Cardiac fibroblast (primary cell): Measurements from ENCODE around the gene CATSPERD.

Source experiments
- DNase-seq, 2 donors: peaks; one replicate each; pipeline versions ENCODE4 v3.0.0 to v3.0.0-alpha.2; 2010; ENCODE audit warnings: low read depth in 2 of 2
- H3K4me3 ChIP-seq, 2 donors: replicated peaks in 1 of 2; 1 replicate in 1 of 2; 2 replicates in 1 of 2; pipeline ENCODE4 v1.5.1; 2011; ENCODE audit warnings: low read depth in 2 of 2, low read length in 2 of 2, mild to moderate bottlenecking in 2 of 2, moderate library complexity in 1 of 2
- TF ChIP-seq, protein P1 (sequence below): IDR thresholded peaks from one replicate; pipeline ENCODE4 v1.5.1; 2011; ENCODE audit warnings: low read depth, mild to moderate bottlenecking, low read length, inconsistent platforms

Gene CATSPERD

DNA sequence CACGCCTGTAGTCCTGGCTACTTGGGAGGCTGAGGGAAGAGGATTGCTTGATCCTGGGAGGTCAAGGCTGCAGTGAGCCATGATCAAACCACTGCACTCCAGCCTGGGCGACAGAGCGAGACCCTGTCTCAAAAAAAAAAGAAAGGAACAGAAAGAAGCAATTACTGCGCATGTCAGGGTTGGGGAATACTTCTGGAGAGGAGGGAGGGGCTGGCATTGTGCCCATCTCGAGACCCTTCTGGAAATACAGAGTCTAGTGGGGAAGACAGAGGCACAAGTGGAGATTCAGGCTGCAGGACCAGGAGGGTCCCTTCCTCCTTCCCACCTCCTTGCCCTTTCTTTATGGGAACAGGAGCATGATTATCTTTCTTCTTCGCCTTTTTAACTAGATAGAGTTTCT, 33.3 kb downstream of the CATSPERD start:
- H3K4me3 ChIP-seq, result no peak overlapping the region
- DNase-seq, result no peak
- TF ChIP-seq, protein P1, sequence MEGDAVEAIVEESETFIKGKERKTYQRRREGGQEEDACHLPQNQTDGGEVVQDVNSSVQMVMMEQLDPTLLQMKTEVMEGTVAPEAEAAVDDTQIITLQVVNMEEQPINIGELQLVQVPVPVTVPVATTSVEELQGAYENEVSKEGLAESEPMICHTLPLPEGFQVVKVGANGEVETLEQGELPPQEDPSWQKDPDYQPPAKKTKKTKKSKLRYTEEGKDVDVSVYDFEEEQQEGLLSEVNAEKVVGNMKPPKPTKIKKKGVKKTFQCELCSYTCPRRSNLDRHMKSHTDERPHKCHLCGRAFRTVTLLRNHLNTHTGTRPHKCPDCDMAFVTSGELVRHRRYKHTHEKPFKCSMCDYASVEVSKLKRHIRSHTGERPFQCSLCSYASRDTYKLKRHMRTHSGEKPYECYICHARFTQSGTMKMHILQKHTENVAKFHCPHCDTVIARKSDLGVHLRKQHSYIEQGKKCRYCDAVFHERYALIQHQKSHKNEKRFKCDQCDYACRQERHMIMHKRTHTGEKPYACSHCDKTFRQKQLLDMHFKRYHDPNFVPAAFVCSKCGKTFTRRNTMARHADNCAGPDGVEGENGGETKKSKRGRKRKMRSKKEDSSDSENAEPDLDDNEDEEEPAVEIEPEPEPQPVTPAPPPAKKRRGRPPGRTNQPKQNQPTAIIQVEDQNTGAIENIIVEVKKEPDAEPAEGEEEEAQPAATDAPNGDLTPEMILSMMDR, result no peak

DNA sequence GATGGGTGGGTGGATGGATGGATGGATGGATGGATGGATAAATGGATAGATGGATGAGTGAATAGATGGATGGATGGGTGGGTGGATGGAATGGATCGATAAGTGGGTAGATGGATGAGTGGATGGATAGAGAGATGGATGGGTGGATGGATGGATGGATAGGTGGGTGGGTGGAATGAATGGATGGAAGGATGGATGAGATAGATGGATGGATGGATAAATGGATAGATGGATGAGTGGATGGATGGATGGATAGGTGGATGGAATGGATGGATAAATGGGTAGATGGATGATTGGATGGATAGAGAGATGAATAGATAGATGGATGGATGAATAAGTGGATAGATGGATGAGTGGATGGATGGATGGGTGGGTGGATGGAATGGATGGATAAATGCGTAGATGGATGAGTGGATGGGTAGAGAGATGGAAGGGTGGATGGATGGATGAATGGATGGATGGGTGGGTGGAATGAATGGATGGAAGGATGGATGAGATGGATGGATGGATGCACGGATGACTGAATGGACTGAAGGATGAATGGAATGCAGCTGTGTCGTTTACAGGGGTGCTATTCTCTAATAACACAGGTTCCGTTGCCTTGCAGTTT, 42.3 kb downstream of the CATSPERD start:
- no peak for DNase-seq
- TF ChIP-seq, protein P1, result no peak
- no peak overlapping the region for H3K4me3 ChIP-seq

DNA sequence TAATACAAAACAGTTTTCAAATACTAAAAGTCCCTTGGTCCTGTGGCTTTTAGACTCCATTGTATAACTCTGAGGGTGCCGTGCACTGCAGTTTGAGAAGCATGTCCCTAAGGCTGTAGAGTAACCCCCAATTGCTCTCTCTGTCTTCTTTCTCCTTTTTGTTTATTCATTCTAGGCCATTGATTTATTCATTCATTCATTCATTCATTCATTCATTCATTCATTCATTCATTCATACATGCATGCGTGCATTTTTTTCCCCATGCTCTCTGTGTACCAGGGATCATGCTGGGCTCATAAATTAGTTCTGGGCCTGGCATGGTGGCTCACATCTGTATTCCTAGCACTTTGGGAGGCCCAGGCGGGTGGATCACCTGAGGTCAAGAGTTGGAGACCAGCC, 44.8 kb downstream of the CATSPERD start:
- H3K4me3 ChIP-seq, result no peak overlapping the region
- no peak for DNase-seq
- TF ChIP-seq, protein P1, result no peak

DNA sequence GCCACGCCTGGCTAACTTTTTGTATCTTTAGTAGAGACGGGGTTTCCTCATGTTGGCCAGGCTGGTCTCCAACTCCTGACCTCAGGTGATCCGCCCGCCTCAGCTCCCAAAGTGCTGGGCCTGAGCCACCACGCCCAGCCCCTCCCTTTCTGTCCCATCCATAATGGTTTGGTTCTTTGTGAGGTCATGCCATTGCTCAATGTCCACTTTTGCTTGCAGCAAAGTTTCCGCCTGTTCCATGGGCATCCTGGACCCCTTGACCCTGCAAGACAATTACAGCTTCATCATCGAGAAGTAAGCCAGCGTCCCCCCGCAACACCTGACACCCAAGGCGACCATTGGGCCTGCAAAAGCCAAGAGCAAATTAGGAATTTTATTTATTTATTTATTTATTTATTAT, 47.5 kb downstream of the CATSPERD start:
- TF ChIP-seq, protein P1, result no peak
- no peak for DNase-seq
- H3K4me3 ChIP-seq, result no peak overlapping the region

DNA sequence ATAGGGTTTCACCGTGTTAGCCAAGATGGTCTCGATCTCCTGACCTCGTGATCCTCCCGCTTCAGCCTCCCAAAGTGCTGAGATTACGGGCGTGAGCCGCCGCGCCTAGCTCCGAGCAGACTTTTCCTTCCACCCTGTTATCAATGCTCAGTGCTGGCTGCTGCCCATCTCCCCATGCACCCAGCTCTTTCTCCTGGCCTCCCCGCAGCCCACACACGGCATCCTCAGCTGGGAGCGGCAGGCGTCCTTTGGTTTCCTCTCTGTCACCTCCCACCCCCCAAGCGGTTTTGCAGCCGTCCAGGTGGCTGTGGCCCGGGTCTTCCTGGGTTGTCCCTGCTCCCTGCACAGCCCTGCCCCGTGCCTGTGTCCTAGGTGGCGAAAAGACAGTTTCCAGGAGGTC, 52.0 kb downstream of the CATSPERD start:
- DNase-seq, result no peak
- no peak overlapping the region for H3K4me3 ChIP-seq
- TF ChIP-seq, protein P1, result no peak

DNA sequence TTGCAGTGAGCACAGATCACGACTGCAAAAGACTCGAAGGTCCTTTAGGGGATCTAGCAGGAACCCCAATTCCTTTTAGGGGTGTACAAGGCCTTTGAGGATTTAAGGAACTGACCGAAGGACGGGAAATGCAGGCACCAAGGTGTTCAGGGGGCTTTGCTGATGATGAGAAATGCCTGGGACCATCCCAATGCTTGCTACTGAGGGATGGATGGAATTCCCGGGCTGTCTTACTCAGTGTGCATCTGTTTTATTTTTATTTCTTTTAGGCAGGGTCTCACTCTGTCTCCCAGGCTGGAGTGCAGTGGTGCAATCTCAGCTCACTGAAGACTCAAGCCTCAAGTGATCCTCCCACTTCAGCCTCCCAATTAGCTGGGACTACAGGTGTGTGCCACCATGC, 52.8 kb downstream of the CATSPERD start:
- no peak overlapping the region for H3K4me3 ChIP-seq
- no peak for DNase-seq
- TF ChIP-seq, protein P1, result no peak

DNA sequence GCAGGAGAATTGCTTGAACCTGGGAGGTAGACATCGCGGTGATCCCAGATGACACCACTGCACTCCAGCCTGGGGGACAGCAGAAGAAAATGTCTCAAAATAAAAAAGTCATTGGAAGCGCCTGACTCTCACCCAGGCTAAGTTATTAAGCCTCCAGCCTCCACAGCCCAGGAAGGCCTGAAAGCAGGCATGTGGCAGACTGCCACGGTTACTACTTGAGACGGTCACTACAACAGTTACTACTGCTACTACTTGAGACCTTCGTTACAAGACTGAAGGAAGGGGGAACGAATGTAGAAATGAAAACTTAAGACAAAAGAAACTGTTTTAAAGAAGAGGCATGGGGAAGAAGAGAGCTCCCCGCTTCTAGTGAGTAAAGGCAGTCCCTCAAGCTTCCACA, 54.5 kb downstream of the CATSPERD start:
- no peak for DNase-seq
- no peak overlapping the region for H3K4me3 ChIP-seq
- TF ChIP-seq, protein P1, result no peak
